Measurements from ENCODE around the gene BMAL2. TPM values are rescaled to one million over a fixed set of nuclear protein-coding genes. Genes with fewer than 3 reads are reported as not detected.
A peak's percentile ranks its signal among the peaks of the same experiment; 100 is the strongest.

BMAL2 gene
- total RNA-seq, 1 experiment from 2014 or later = 10.4 TPM

GRCh38 chr12:27303139-27304111 is 29.2 kb upstream of the BMAL2 start:
- Histone ChIP-seq H3K27ac (no peak overlapping the region), H3K36me3 (peaks cover 25% of the 10 kb centered on the region), H3K9me3 (replicated peaks) (0 out of 2 replicates have a peak, but pooled peaks cover 4% of the 10 kb centered on the region), H3K4me1 (no peaks in the 10 kb centered on the region; the same call in 1 of the 2 replicates), H3K4me3 (no peak overlapping the region), H3K27me3 (no peaks in the 10 kb centered on the region)
- DNase-seq = peak in 1 of 2 experiments; percentile 35

- no peak overlapping the region for H3K4me3 ChIP-seq
- no peaks in the 10 kb centered on the region; the same call in 1 of the 2 replicates for H3K4me1 ChIP-seq
- H3K9me3 ChIP-seq (replicated peaks) = no peaks in the 10 kb centered on the region
- no peaks in the 10 kb centered on the region for H3K27me3 ChIP-seq
- no peak overlapping the region for H3K27ac ChIP-seq
- DNase-seq = no peak
- peaks cover 21% of the 10 kb centered on the region for H3K36me3 ChIP-seq
These were observed 27.8 kb upstream of the BMAL2 start for GRCh38 chr12:27304856-27305255.

GRCh38 chr12:27305673-27306456 is 26.8 kb upstream of the BMAL2 start:
- H3K4me1 ChIP-seq = no peaks in the 10 kb centered on the region; the same call in 1 of the 2 replicates
- no peak overlapping the region for H3K4me3 ChIP-seq
- peaks cover 15% of the 10 kb centered on the region for H3K36me3 ChIP-seq
- no peaks in the 10 kb centered on the region for H3K27me3 ChIP-seq
- H3K9me3 ChIP-seq (replicated peaks) = no peaks in the 10 kb centered on the region
- no peak overlapping the region for H3K27ac ChIP-seq
- peak in 1 of 2 experiments; percentile 44 for DNase-seq

GRCh38 chr12:27309293-27309994 is 23.2 kb upstream of the BMAL2 start:
- H3K4me3 ChIP-seq = no peak overlapping the region
- no peak overlapping the region for H3K27ac ChIP-seq
- H3K9me3 ChIP-seq (replicated peaks) = no peaks in the 10 kb centered on the region
- no peaks in the 10 kb centered on the region for H3K27me3 ChIP-seq
- peaks cover 13% of the 10 kb centered on the region for H3K36me3 ChIP-seq
- DNase-seq = no peak
- H3K4me1 ChIP-seq = no peaks in the 10 kb centered on the region

- Histone ChIP-seq H3K27ac (no peak overlapping the region), H3K27me3 (no peaks in the 10 kb centered on the region), H3K9me3 (replicated peaks) (no peaks in the 10 kb centered on the region), H3K4me1 (no peaks in the 10 kb centered on the region), H3K36me3 (peaks cover 17% of the 10 kb centered on the region), H3K4me3 (no peak overlapping the region)
- no peak for DNase-seq
These were observed 22.7 kb upstream of the BMAL2 start for GRCh38 chr12:27309995-27310315.

- Histone ChIP-seq H3K9me3 (replicated peaks) (no peaks in the 10 kb centered on the region), H3K36me3 (peaks cover 24% of the 10 kb centered on the region), H3K27me3 (no peaks in the 10 kb centered on the region)
These were observed 15.7 kb upstream of the BMAL2 start for GRCh38 chr12:27316947-27317346.

GRCh38 chr12:27319409-27319808 is 13.2 kb upstream of the BMAL2 start:
- Histone ChIP-seq H3K36me3 (peaks cover 34% of the 10 kb centered on the region), H3K27ac (no peak overlapping the region)
- DNase-seq = no peak

More at GRCh38 chr12:27316947-27317346, 15.7 kb upstream of the BMAL2 start:
- no peak overlapping the region for H3K4me3 ChIP-seq
- H3K4me1 ChIP-seq = no peaks in the 10 kb centered on the region
- DNase-seq = no peak
- H3K27ac ChIP-seq = no peak overlapping the region

GRCh38 chr12:27319848-27320247 is 12.8 kb upstream of the BMAL2 start:
- no peak overlapping the region for H3K4me3 ChIP-seq
- H3K9me3 ChIP-seq (replicated peaks) = no peaks in the 10 kb centered on the region
- H3K27ac ChIP-seq = no peak overlapping the region
- H3K27me3 ChIP-seq = no peaks in the 10 kb centered on the region
- no peak for DNase-seq
- peaks cover 31% of the 10 kb centered on the region for H3K36me3 ChIP-seq
- H3K4me1 ChIP-seq = no peaks in the 10 kb centered on the region

More at GRCh38 chr12:27319409-27319808, 13.2 kb upstream of the BMAL2 start:
- Histone ChIP-seq H3K4me3 (no peak overlapping the region), H3K4me1 (no peaks in the 10 kb centered on the region), H3K9me3 (replicated peaks) (no peaks in the 10 kb centered on the region), H3K27me3 (no peaks in the 10 kb centered on the region)

- Histone ChIP-seq H3K36me3 (peaks cover 10% of the 10 kb centered on the region), H3K9me3 (replicated peaks) (no peaks in the 10 kb centered on the region), H3K27ac (no peak overlapping the region), H3K4me3 (no peak overlapping the region), H3K27me3 (no peaks in the 10 kb centered on the region), H3K4me1 (no peaks in the 10 kb centered on the region)
- DNase-seq = no peak
These were observed 8.1 kb upstream of the BMAL2 start for GRCh38 chr12:27324530-27324929.

GRCh38 chr12:27330846-27331245 is 1.8 kb upstream of the BMAL2 start:
- no peak overlapping the region for H3K4me3 ChIP-seq
- H3K4me1 ChIP-seq = peaks cover 9% of the 10 kb centered on the region; the same call in 1 of the 2 replicates
- no peaks in the 10 kb centered on the region for H3K27me3 ChIP-seq
- no peaks in the 10 kb centered on the region for H3K9me3 ChIP-seq (replicated peaks)
- DNase-seq = no peak
- no peaks in the 10 kb centered on the region for H3K36me3 ChIP-seq
- no peak overlapping the region for H3K27ac ChIP-seq

GRCh38 chr12:27331291-27331926 is 1.2 kb upstream of the BMAL2 start:
- peak in 1 of 2 experiments; percentile 25 for DNase-seq
- H3K27ac ChIP-seq = no peak overlapping the region
- H3K4me3 ChIP-seq = no peak overlapping the region

GRCh38 chr12:27331927-27332324 is 710 bp upstream of the BMAL2 start:
- Histone ChIP-seq H3K27ac (no peak overlapping the region), H3K4me1 (peaks cover 9% of the 10 kb centered on the region; the same call in 1 of the 2 replicates), H3K36me3 (no peaks in the 10 kb centered on the region), H3K9me3 (replicated peaks) (no peaks in the 10 kb centered on the region), H3K4me3 (peak overlapping the region; percentile 75), H3K27me3 (no peaks in the 10 kb centered on the region)
- DNase-seq = no peak

More at GRCh38 chr12:27331291-27331926, 1.2 kb upstream of the BMAL2 start:
- Histone ChIP-seq H3K36me3 (no peaks in the 10 kb centered on the region), H3K4me1 (peaks cover 9% of the 10 kb centered on the region; the same call in 1 of the 2 replicates), H3K27me3 (no peaks in the 10 kb centered on the region), H3K9me3 (replicated peaks) (no peaks in the 10 kb centered on the region)

GRCh38 chr12:27332407-27332713 is 276 bp upstream of the BMAL2 start:
- H3K4me3 ChIP-seq = peak overlapping the region; percentile 75
- peaks cover 9% of the 10 kb centered on the region; the same call in 1 of the 2 replicates for H3K4me1 ChIP-seq
- peak in 1 of 2 experiments; percentile 12 for DNase-seq
- H3K27me3 ChIP-seq = no peaks in the 10 kb centered on the region
- H3K36me3 ChIP-seq = no peaks in the 10 kb centered on the region
- H3K27ac ChIP-seq = no peak overlapping the region
- no peaks in the 10 kb centered on the region for H3K9me3 ChIP-seq (replicated peaks)

GRCh38 chr12:27333403-27334009 is 870 bp downstream of the BMAL2 start:
- peak in 1 of 2 experiments; percentile 25 for DNase-seq
- Histone ChIP-seq H3K9me3 (replicated peaks) (no peaks in the 10 kb centered on the region), H3K27ac (no peak overlapping the region), H3K36me3 (no peaks in the 10 kb centered on the region), H3K27me3 (no peaks in the 10 kb centered on the region), H3K4me1 (peaks cover 9% of the 10 kb centered on the region; the same call in 1 of the 2 replicates), H3K4me3 (peak overlapping the region; percentile 75)
